HL-60 (cell line): ENCODE results near the gene HNRNPA0.

Experiments used
- DNase-seq, 2 experiments: peaks; one replicate each; pipeline ENCODE4 v3.0.0-alpha.2; 2010 to 2020; ENCODE audit warnings: low read depth in 1 of 2, low spot score in 1 of 2
- H3K27ac ChIP-seq: fragments of 250-450 bp; sonication (Bioruptor Pico); replicated peaks from 2 replicates; pipeline ENCODE4 v1.5.1; 2020; ENCODE audit warnings: mild to moderate bottlenecking, moderate library complexity
- H3K27me3 ChIP-seq: fragments of 250-450 bp; sonication (Bioruptor Pico); 2 replicates; pipeline ENCODE4 v1.5.1; 2021; ENCODE audit warnings: mild to moderate bottlenecking, moderate library complexity; ENCODE audit not compliant: insufficient read depth, poor library complexity, severe bottlenecking
- H3K4me3 ChIP-seq: replicated peaks from 2 replicates; pipeline ENCODE4 v1.5.1; 2011; ENCODE audit warnings: mild to moderate bottlenecking, control low read depth, low read length; ENCODE audit not compliant: insufficient read depth
- GABPA ChIP-seq: IDR thresholded peaks from 2 replicates; pipeline ENCODE4 v1.6.1; 2012; ENCODE audit warnings: low read depth
- POLR2AphosphoS5 ChIP-seq: IDR thresholded peaks from 2 replicates; pipeline ENCODE4 v1.6.1; 2012; ENCODE audit warnings: low read depth
- REST ChIP-seq: IDR thresholded peaks from 2 replicates; pipeline ENCODE4 v1.6.1; 2012; ENCODE audit warnings: low read depth; ENCODE audit not compliant: insufficient replicate concordance
- SPI1 ChIP-seq: IDR thresholded peaks from 2 replicates; pipeline ENCODE4 v1.6.1; 2012; ENCODE audit warnings: low read depth, mild to moderate bottlenecking, borderline replicate concordance
- TF ChIP-seq, protein P1 (sequence below): IDR thresholded peaks from one replicate; pipeline ENCODE4 v1.5.1; 2011; ENCODE audit warnings: low read length, control low read depth, inconsistent platforms; ENCODE audit not compliant: insufficient read depth

The HNRNPA0 gene

DNA sequence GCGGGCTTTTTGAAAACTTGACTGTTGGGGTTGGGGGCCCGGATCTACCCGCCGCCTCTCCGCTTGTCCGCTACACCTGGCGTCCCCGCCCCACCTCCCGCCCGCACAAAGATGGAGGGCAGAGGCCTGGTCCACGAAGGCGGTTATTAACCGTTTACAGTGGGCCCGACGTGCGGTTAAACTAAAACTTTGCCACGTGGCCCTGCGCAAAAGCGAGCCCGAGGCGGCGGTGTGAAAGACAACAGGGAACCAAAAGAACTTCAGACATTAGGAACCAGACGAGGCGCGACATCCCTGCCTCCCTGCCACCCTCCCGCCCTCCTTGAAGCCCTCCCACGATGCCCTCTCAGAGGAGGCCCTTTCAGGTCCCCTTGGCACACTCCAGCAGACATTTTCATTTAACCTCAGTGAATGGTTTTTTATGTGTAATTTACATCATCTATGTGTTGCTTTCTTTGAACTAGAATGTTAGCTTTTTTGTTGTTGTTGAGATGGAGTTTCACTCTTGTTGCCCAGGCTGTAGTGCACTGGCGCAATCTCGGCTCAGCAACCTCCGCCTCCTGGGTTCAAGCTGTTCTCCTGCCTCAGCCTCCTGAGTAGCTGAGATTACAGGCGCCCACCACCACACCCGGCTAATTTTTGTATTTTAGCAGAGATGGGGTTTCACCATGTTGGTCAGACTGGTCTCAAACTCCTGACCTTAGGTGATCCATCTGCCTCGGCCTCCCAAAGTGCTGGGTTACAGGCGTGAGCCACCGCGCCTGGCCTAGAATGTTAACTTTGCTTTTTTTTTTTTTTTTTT lies 999 bp upstream of the HNRNPA0 start:
- no peaks in the 10 kb centered on the region for H3K27me3 ChIP-seq
- peak overlapping the region; percentile 100 for H3K27ac ChIP-seq
- no peak for TF ChIP-seq SPI1
- TF ChIP-seq POLR2AphosphoS5: no peak
- TF ChIP-seq, protein P1, sequence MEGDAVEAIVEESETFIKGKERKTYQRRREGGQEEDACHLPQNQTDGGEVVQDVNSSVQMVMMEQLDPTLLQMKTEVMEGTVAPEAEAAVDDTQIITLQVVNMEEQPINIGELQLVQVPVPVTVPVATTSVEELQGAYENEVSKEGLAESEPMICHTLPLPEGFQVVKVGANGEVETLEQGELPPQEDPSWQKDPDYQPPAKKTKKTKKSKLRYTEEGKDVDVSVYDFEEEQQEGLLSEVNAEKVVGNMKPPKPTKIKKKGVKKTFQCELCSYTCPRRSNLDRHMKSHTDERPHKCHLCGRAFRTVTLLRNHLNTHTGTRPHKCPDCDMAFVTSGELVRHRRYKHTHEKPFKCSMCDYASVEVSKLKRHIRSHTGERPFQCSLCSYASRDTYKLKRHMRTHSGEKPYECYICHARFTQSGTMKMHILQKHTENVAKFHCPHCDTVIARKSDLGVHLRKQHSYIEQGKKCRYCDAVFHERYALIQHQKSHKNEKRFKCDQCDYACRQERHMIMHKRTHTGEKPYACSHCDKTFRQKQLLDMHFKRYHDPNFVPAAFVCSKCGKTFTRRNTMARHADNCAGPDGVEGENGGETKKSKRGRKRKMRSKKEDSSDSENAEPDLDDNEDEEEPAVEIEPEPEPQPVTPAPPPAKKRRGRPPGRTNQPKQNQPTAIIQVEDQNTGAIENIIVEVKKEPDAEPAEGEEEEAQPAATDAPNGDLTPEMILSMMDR: no peak
- no peak for TF ChIP-seq GABPA
- no peak for TF ChIP-seq REST
- DNase-seq: no peak
- peak overlapping the region; percentile 39 for H3K4me3 ChIP-seq

GRCh38 chr5:137753691-137754187 lies 424 bp downstream of the HNRNPA0 start:
- TF ChIP-seq, protein P1: no peak
- no peak for TF ChIP-seq GABPA
- Histone ChIP-seq H3K27me3 (no peaks in the 10 kb centered on the region), H3K27ac (peak overlapping the region; percentile 100), H3K4me3 (peak overlapping the region; percentile 65)
- DNase-seq: no peak

- Histone ChIP-seq H3K27ac (peak overlapping the region; percentile 100), H3K27me3 (no peaks in the 10 kb centered on the region), H3K4me3 (peak overlapping the region; percentile 65)
- TF ChIP-seq SPI1: no peak
- no peak for TF ChIP-seq GABPA
- no peak for TF ChIP-seq POLR2AphosphoS5
- TF ChIP-seq, protein P1: no peak
- TF ChIP-seq REST: no peak
- DNase-seq: peak in 1 of 2 experiments; percentile 41
These were observed 1.1 kb downstream of the HNRNPA0 start for GRCh38 chr5:137752905-137753690.
